SU-DHL-6 (cell line): ENCODE results near the gene G2E3.

Source experiments
- H2AFZ ChIP-seq: fragments of 200-600 bp; sonication (generic); 2 replicates; pipeline ENCODE4 v1.6.1; 2014; ENCODE audit warnings: low read depth, mild to moderate bottlenecking, moderate library complexity, mixed read lengths, antibody characterized with exemption, low read length; ENCODE audit not compliant: severe bottlenecking
- H3F3A ChIP-seq: fragments of 200-600 bp; shearing (Covaris generic); 2 replicates; pipeline ENCODE4 v1.6.0; 2016; ENCODE audit warnings: antibody characterized with exemption, mild to moderate bottlenecking; ENCODE audit not compliant: insufficient read depth
- H3K27ac ChIP-seq: fragments of 200-600 bp; sonication (generic); 2 replicates; pipeline ENCODE4 v1.5.1; 2016; ENCODE audit warnings: low read depth, mild to moderate bottlenecking, low read length, moderate library complexity, mixed read lengths
- H3K27me3 ChIP-seq: fragments of 200-600 bp; sonication (generic), shearing (Covaris generic); 2 replicates; pipeline ENCODE4 v1.6.0; 2014; ENCODE audit warnings: mild to moderate bottlenecking, low read length
- H3K36me3 ChIP-seq: fragments of 200-600 bp; sonication (generic); 2 replicates; pipeline ENCODE4 v1.6.1; 2014; ENCODE audit warnings: mild to moderate bottlenecking, low read length, mixed read lengths
- H3K4me2 ChIP-seq: fragments of 300-600, 200-600 bp; shearing (Covaris generic), sonication (generic); 2 replicates; pipeline ENCODE4 v1.6.0; 2014; ENCODE audit warnings: low read length, low read depth, mild to moderate bottlenecking; ENCODE audit not compliant: poor library complexity, severe bottlenecking
- H3K4me3 ChIP-seq: fragments of 200-600 bp; sonication (generic); 2 replicates; pipeline ENCODE4 v1.5.1; 2014; ENCODE audit warnings: antibody characterized with exemption, low read length, mild to moderate bottlenecking, mixed read lengths; ENCODE audit not compliant: insufficient read depth, poor library complexity, severe bottlenecking
- H3K79me2 ChIP-seq: fragments of 200-600 bp; sonication (generic); 2 replicates; pipeline ENCODE4 v1.6.1; 2014; ENCODE audit warnings: mild to moderate bottlenecking, low read length, moderate library complexity; ENCODE audit not compliant: insufficient read depth
- H3K9ac ChIP-seq: fragments of 200-600 bp; sonication (generic); 2 replicates; pipeline ENCODE4 v1.7.0; 2014; ENCODE audit warnings: mild to moderate bottlenecking, low read length
- H3K9me2 ChIP-seq: fragments of 200-600 bp; sonication (generic); replicated peaks from 2 replicates; pipeline ENCODE4 v1.6.1; 2014; ENCODE audit warnings: low read length; ENCODE audit not compliant: insufficient read depth
- H3K9me3 ChIP-seq: fragments of 200-600 bp; sonication (generic); 2 replicates; pipeline ENCODE4 v1.6.1; 2014; ENCODE audit warnings: low read length, mixed read lengths; ENCODE audit not compliant: insufficient read depth
- H4K20me1 ChIP-seq: fragments of 200-600 bp; sonication (generic); 2 replicates; pipeline ENCODE4 v1.6.1; 2014; ENCODE audit warnings: low read depth, mild to moderate bottlenecking, antibody characterized with exemption, low read length, moderate library complexity, mixed read lengths
- CTCF ChIP-seq: fragments of 200-600 bp; sonication (generic); IDR thresholded peaks from one replicate; pipeline ENCODE4 v1.5.1; 2017; ENCODE audit warnings: antibody characterized with exemption, mild to moderate bottlenecking, low read length, moderate library complexity; ENCODE audit not compliant: insufficient read depth, poor library complexity, severe bottlenecking
- EZH2phosphoT487 ChIP-seq: fragments of 200-600 bp; sonication (generic), shearing (Covaris generic); conservative IDR thresholded peaks from 2 replicates; pipeline ENCODE4 v1.6.1; 2018; ENCODE audit warnings: mild to moderate bottlenecking, antibody characterized with exemption, low read length, moderate library complexity, mixed read lengths

G2E3 gene

GRCh38 chr14:30645600-30645999, 86.6 kb downstream of the G2E3 start:
- Histone ChIP-seq H3K4me3 (no peak overlapping the region), H3K79me2 (peaks cover 16% of the 10 kb centered on the region; the same call in 1 of the 2 replicates), H3K9me2 (no peaks in the 10 kb centered on the region), H3K4me2 (no peak overlapping the region), H3K36me3 (peaks cover 31% of the 10 kb centered on the region), H3K9ac (no peak overlapping the region), H3K27me3 (no peaks in the 10 kb centered on the region), H3F3A (no peaks in the 10 kb centered on the region), H2AFZ (no peak overlapping the region), H3K9me3 (no peaks in the 10 kb centered on the region), H3K27ac (no peak overlapping the region), H4K20me1 (no peaks in the 10 kb centered on the region)
- no peak for TF ChIP-seq CTCF
- no peak for TF ChIP-seq EZH2phosphoT487

GRCh38 chr14:30648471-30648870, 89.5 kb downstream of the G2E3 start:
- TF ChIP-seq EZH2phosphoT487 = no peak
- TF ChIP-seq CTCF = no peak
- Histone ChIP-seq H3K9ac (no peak overlapping the region), H3K27ac (no peak overlapping the region), H3K79me2 (peaks cover 11% of the 10 kb centered on the region; the same call in 1 of the 2 replicates), H3F3A (0 out of 2 replicates have a peak, but pooled peaks cover 2% of the 10 kb centered on the region), H3K4me2 (no peak overlapping the region), H4K20me1 (no peaks in the 10 kb centered on the region), H2AFZ (no peak overlapping the region), H3K27me3 (no peaks in the 10 kb centered on the region), H3K9me3 (no peaks in the 10 kb centered on the region), H3K36me3 (peaks cover 41% of the 10 kb centered on the region), H3K9me2 (no peaks in the 10 kb centered on the region), H3K4me3 (no peak overlapping the region)

- Histone ChIP-seq H4K20me1 (no peaks in the 10 kb centered on the region), H3K79me2 (no peaks in the 10 kb centered on the region), H3K27me3 (no peaks in the 10 kb centered on the region), H3K27ac (no peak overlapping the region), H3F3A (0 out of 2 replicates have a peak, but pooled peaks cover 7% of the 10 kb centered on the region), H3K9me3 (no peaks in the 10 kb centered on the region), H2AFZ (no peak overlapping the region), H3K9me2 (no peaks in the 10 kb centered on the region), H3K4me2 (no peak overlapping the region), H3K4me3 (no peak overlapping the region), H3K9ac (no peak overlapping the region), H3K36me3 (peaks cover 41% of the 10 kb centered on the region)
- TF ChIP-seq EZH2phosphoT487 (no peak), CTCF (no peak)
Measured at GRCh38 chr14:30651937-30652336, 93.0 kb downstream of the G2E3 start.
